ENCODE results near the gene TLL1. TPM values are rescaled to one million over a fixed set of nuclear protein-coding genes. Genes with fewer than 3 reads are reported as not detected.

Gene TLL1
- total RNA-seq, 1 experiment from 2014 or later: not detected

DNA sequence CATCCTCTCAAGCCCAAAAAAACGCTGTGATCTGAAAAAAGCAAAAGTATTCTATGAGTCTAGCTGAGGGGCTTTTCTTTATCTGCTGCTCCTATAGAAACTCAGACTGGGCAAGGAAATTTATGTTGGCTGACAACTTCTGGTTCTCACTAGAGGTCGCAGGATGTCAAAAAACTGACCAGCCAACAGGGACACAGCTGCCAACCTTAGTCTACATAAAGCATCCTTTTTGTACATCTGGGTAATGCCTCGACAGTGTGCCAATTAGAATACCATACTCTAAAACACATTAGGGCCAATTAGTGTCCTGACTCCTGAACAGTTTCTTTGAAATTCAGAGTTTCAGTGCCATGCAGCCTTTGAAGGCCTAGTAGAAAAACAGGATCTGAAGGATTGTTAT is 8.8 kb upstream of the TLL1 start:
- H2BK5ac ChIP-seq (ENCODE audit: insufficient read length, low read length): no peak overlapping the region
- no peaks in the 10 kb centered on the region for H3K9me3 Mint-ChIP-seq
- no peak overlapping the region for H2AK5ac ChIP-seq (ENCODE audit: insufficient read length, low read length)
- H3K9ac ChIP-seq (ENCODE audit: extremely low read depth, insufficient read length, low read length): no peak overlapping the region
- H3K79me1 ChIP-seq (ENCODE audit: insufficient read depth, low read depth, low read length, poor library complexity, severe bottlenecking): no peaks in the 10 kb centered on the region
- no peak overlapping the region for H3K14ac ChIP-seq (ENCODE audit: insufficient read depth, low read length)
- no peaks in the 10 kb centered on the region for H3K9me3 ChIP-seq (ENCODE audit: control insufficient read depth, low read depth, low read length)
- H4K91ac ChIP-seq (ENCODE audit: insufficient read length, low read depth, low read length): no peak overlapping the region
- H3K27ac Mint-ChIP-seq: no peak overlapping the region
- H3K4ac ChIP-seq (ENCODE audit: low read depth, low read length): no peak overlapping the region
- no peaks in the 10 kb centered on the region for H3K27me3 ChIP-seq (ENCODE audit: insufficient read depth, low read length)
- no peak overlapping the region for H2BK20ac ChIP-seq (ENCODE audit: low read depth, low read length, poor library complexity, severe bottlenecking)
- no peaks in the 10 kb centered on the region; the same call in 1 of the 2 replicates for H3K27me3 Mint-ChIP-seq (ENCODE audit: low read depth)
- no peak overlapping the region for H2BK120ac ChIP-seq (ENCODE audit: low read depth, low read length, poor library complexity, severe bottlenecking)
- no peak overlapping the region for H3K56ac ChIP-seq (ENCODE audit: insufficient read length, low read depth, low read length)
- no peak overlapping the region for H3K4me3 Mint-ChIP-seq
- no peak overlapping the region for H4K8ac ChIP-seq (replicated peaks; ENCODE audit: insufficient read length, low read depth, low read length)
- no peak overlapping the region for H3K4me2 ChIP-seq (ENCODE audit: insufficient read depth, insufficient read length, low read length)
- no peak overlapping the region for H4K5ac ChIP-seq (ENCODE audit: insufficient read length, low read depth, low read length)
- no CpG with 5 or more reads among the region's 3 CpGs for WGBS (ENCODE audit: extremely low coverage, insufficient read length, low lambda C conversion rate)
- H2AFZ ChIP-seq (ENCODE audit: low read length): no peak overlapping the region
- H3K4me1 Mint-ChIP-seq: peaks cover 4 to 9% of the 10 kb centered on the region in 2 experiments
- no peak overlapping the region for H3K18ac ChIP-seq (ENCODE audit: insufficient read length, low read depth, low read length)
- no peaks in the 10 kb centered on the region for H3K79me2 ChIP-seq (ENCODE audit: insufficient read depth, low read length)
- no peaks in the 10 kb centered on the region for H3K36me3 Mint-ChIP-seq (ENCODE audit: insufficient read depth in 1 of 3, low read depth in 3 of 3)
- H4K20me1 ChIP-seq (ENCODE audit: control insufficient read depth, insufficient read depth, insufficient read length): no peaks in the 10 kb centered on the region
- DNase-seq: no peak
- H3K23ac ChIP-seq (ENCODE audit: insufficient read length, low read depth, low read length): no peak overlapping the region
- H2BK15ac ChIP-seq (ENCODE audit: low read depth, low read length): no peak overlapping the region
- no peak overlapping the region for H2BK12ac ChIP-seq (ENCODE audit: insufficient read length, low read depth, low read length)
- no peaks in the 10 kb centered on the region for H3K23me2 ChIP-seq (ENCODE audit: insufficient read length, low read depth, low read length, poor library complexity, severe bottlenecking)
- H3K4me1 ChIP-seq (ENCODE audit: insufficient read depth, low read length): no peaks in the 10 kb centered on the region
- H3T11ph ChIP-seq (ENCODE audit: low read length): no peak overlapping the region
- TF ChIP-seq, protein P1, sequence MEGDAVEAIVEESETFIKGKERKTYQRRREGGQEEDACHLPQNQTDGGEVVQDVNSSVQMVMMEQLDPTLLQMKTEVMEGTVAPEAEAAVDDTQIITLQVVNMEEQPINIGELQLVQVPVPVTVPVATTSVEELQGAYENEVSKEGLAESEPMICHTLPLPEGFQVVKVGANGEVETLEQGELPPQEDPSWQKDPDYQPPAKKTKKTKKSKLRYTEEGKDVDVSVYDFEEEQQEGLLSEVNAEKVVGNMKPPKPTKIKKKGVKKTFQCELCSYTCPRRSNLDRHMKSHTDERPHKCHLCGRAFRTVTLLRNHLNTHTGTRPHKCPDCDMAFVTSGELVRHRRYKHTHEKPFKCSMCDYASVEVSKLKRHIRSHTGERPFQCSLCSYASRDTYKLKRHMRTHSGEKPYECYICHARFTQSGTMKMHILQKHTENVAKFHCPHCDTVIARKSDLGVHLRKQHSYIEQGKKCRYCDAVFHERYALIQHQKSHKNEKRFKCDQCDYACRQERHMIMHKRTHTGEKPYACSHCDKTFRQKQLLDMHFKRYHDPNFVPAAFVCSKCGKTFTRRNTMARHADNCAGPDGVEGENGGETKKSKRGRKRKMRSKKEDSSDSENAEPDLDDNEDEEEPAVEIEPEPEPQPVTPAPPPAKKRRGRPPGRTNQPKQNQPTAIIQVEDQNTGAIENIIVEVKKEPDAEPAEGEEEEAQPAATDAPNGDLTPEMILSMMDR (conservative IDR thresholded peaks at IDR 0.05): peak; percentile 20; the same call in 1 of the 3 replicates
- no peak overlapping the region for H3K27ac ChIP-seq (ENCODE audit: insufficient read length, low read depth, low read length)
